ENCODE measurements around the gene ASRGL1.

GRCh38 chr11:62383822-62384221 lies 46.6 kb downstream of the ASRGL1 start:
- TF ChIP-seq CTCF (IDR thresholded peaks at IDR 0.05) (no peak), ZFX (IDR thresholded peaks at IDR 0.05; ENCODE audit: borderline replicate concordance) (no peak)

Measured in 22Rv1 (cell line).